Astrocyte (in vitro differentiated cells and primary cell): ENCODE results near the gene KIF7. TPM values are rescaled to one million over a fixed set of nuclear protein-coding genes. Genes with fewer than 3 reads are reported as not detected.

Source experiments
- DNase-seq: peaks from one replicate; pipeline ENCODE4 v3.0.0-alpha.2; 2010; ENCODE audit warnings: low read depth
- FAIRE-seq: peaks from 2 replicates; lab custom pipeline; 2011; peaks lifted over from hg19 to GRCh38; lab: Jason Lieb, UNC
- H2AFZ ChIP-seq: 2 replicates; pipeline ENCODE4 v1.6.0; 2012; ENCODE audit warnings: low read depth, low read length, inconsistent platforms
- H3K27ac ChIP-seq: 2 replicates; pipeline ENCODE4 v1.5.1; 2011; ENCODE audit warnings: low read depth, low read length, inconsistent platforms
- H3K27me3 ChIP-seq: 2 replicates; pipeline ENCODE4 v1.6.0; 2011; ENCODE audit warnings: low read length, inconsistent platforms; ENCODE audit not compliant: insufficient read depth
- H3K36me3 ChIP-seq: 2 replicates; pipeline ENCODE4 v1.5.1; 2011; ENCODE audit warnings: low read length, inconsistent platforms; ENCODE audit not compliant: insufficient read depth
- H3K4me1 ChIP-seq: 2 replicates; pipeline ENCODE4 v1.5.1; 2011; ENCODE audit warnings: low read length, inconsistent platforms; ENCODE audit not compliant: insufficient read depth
- H3K4me2 ChIP-seq: 2 replicates; pipeline ENCODE4 v1.6.0; 2012; ENCODE audit warnings: low read length, inconsistent platforms
- H3K4me3 ChIP-seq: 2 replicates; pipeline ENCODE4 v1.5.1; 2011; ENCODE audit warnings: low read depth, mild to moderate bottlenecking, low read length, inconsistent platforms; ENCODE audit not compliant: insufficient read depth
- H3K79me2 ChIP-seq: 2 replicates; pipeline ENCODE4 v1.6.0; 2012; ENCODE audit warnings: mild to moderate bottlenecking, low read length, inconsistent platforms; ENCODE audit not compliant: insufficient read depth
- H3K9ac ChIP-seq: 2 replicates; pipeline ENCODE4 v1.6.0; 2012; ENCODE audit warnings: mild to moderate bottlenecking, low read length, inconsistent platforms
- H3K9me3 ChIP-seq: 2 replicates; pipeline ENCODE4 v1.5.1; 2012; ENCODE audit warnings: low read depth, mild to moderate bottlenecking, low read length, inconsistent platforms; ENCODE audit not compliant: insufficient read depth
- H4K20me1 ChIP-seq: 2 replicates; pipeline ENCODE4 v1.6.0; 2012; ENCODE audit warnings: low read length, inconsistent platforms; ENCODE audit not compliant: insufficient read depth
- H3K27ac Mint-ChIP-seq: one replicate; pipeline ENCODE4 v1.8.0; 2021; ENCODE audit warnings: mild to moderate bottlenecking, mixed read lengths; ENCODE audit not compliant: unreplicated experiment
- H3K27me3 Mint-ChIP-seq: one replicate; pipeline ENCODE4 v1.8.0; 2021; ENCODE audit warnings: low read depth, mixed read lengths; ENCODE audit not compliant: unreplicated experiment
- H3K36me3 Mint-ChIP-seq: one replicate; pipeline ENCODE4 v1.8.0; 2021; ENCODE audit warnings: low read depth, mixed read lengths; ENCODE audit not compliant: unreplicated experiment
- H3K4me1 Mint-ChIP-seq: one replicate; pipeline ENCODE4 v1.8.0; 2021; ENCODE audit warnings: low read depth, mixed read lengths; ENCODE audit not compliant: unreplicated experiment
- H3K4me3 Mint-ChIP-seq: one replicate; pipeline ENCODE4 v1.8.0; 2021; ENCODE audit warnings: mild to moderate bottlenecking, moderate library complexity, mixed read lengths; ENCODE audit not compliant: unreplicated experiment
- H3K9me3 Mint-ChIP-seq: one replicate; pipeline ENCODE4 v1.8.0; 2021; ENCODE audit warnings: mild to moderate bottlenecking, mixed read lengths; ENCODE audit not compliant: unreplicated experiment
- EZH2 ChIP-seq: IDR thresholded peaks from 2 replicates; pipeline ENCODE4 v1.6.1; 2012; ENCODE audit warnings: mild to moderate bottlenecking, low read length, inconsistent platforms; ENCODE audit not compliant: insufficient read depth
- total RNA-seq: library from RNA; stranded (reverse); gene quantifications from 2 replicates; pipeline ENCODE4 v1.2.1, GENCODE V29; 2021
- TF ChIP-seq, protein P1 (sequence below): IDR thresholded peaks from 2 replicates; pipeline ENCODE4 v1.5.1; 2011; ENCODE audit warnings: low read depth, mild to moderate bottlenecking, inconsistent platforms, low read length, moderate library complexity; ENCODE audit not compliant: insufficient read depth

KIF7 gene
- total RNA-seq, 1 donor from 2014 or later = 5.1 TPM

DNA sequence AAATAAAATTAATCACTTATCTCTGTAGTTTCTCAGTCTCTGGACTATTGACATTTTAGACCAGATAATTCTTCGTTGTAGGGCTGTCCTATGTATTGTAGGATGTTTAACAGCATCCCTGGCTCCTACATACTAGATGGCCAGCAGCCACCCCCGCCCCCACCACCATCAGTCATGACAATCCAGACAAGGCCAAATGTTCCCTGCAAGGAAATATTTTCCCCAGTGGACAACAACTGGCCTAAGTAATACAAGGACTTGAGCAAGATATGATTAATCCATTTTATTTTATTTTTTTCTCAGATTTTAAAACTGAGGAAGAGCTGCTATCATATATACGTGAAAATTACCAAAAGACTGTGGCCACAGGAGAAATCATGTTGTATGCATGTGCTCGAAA is 56.2 kb downstream of the KIF7 start:
- Histone ChIP-seq H2AFZ (no peak overlapping the region), H4K20me1 (no peaks in the 10 kb centered on the region), H3K36me3 (peaks cover 8% of the 10 kb centered on the region), H3K4me3 (no peak overlapping the region), H3K9me3 (no peaks in the 10 kb centered on the region), H3K27ac (no peak overlapping the region), H3K79me2 (no peaks in the 10 kb centered on the region), H3K9ac (no peak overlapping the region), H3K27me3 (no peaks in the 10 kb centered on the region), H3K4me2 (no peak overlapping the region), H3K4me1 (no peaks in the 10 kb centered on the region)
- Mint-ChIP-seq H3K27ac (no peak overlapping the region), H3K4me3 (no peak overlapping the region), H3K27me3 (no peaks in the 10 kb centered on the region), H3K36me3 (no peaks in the 10 kb centered on the region), H3K4me1 (peaks cover 6% of the 10 kb centered on the region), H3K9me3 (no peaks in the 10 kb centered on the region)
- DNase-seq (no peak), FAIRE-seq (no peak)
- TF ChIP-seq, protein P1, sequence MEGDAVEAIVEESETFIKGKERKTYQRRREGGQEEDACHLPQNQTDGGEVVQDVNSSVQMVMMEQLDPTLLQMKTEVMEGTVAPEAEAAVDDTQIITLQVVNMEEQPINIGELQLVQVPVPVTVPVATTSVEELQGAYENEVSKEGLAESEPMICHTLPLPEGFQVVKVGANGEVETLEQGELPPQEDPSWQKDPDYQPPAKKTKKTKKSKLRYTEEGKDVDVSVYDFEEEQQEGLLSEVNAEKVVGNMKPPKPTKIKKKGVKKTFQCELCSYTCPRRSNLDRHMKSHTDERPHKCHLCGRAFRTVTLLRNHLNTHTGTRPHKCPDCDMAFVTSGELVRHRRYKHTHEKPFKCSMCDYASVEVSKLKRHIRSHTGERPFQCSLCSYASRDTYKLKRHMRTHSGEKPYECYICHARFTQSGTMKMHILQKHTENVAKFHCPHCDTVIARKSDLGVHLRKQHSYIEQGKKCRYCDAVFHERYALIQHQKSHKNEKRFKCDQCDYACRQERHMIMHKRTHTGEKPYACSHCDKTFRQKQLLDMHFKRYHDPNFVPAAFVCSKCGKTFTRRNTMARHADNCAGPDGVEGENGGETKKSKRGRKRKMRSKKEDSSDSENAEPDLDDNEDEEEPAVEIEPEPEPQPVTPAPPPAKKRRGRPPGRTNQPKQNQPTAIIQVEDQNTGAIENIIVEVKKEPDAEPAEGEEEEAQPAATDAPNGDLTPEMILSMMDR = no peak
- TF ChIP-seq EZH2 = no peak

DNA sequence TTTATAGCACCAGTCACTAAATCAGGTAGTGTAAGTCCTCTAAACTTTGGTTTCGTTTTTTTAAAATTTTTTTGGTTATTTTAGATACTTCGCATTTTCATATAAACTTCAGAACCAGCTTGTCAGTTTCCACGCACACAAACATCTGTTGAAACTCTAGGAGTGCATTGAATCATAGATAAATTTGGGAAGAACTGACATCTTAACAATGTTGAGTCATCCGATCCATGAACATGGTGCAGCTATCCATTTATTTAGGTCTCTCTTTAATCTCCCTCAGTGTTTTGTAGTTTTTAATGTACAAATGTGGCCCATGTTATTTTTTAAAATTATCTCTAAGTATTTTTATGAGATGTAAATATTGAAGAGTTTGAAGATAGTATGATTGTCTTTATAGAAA is 62.2 kb downstream of the KIF7 start:
- no peak overlapping the region for H3K9ac ChIP-seq
- no peak overlapping the region for H3K27ac ChIP-seq
- Mint-ChIP-seq H3K4me3 (no peak overlapping the region), H3K27ac (no peak overlapping the region), H3K9me3 (no peaks in the 10 kb centered on the region), H3K36me3 (no peaks in the 10 kb centered on the region), H3K27me3 (no peaks in the 10 kb centered on the region), H3K4me1 (peaks cover 4% of the 10 kb centered on the region)
- H3K36me3 ChIP-seq = peaks cover 7% of the 10 kb centered on the region
- no peaks in the 10 kb centered on the region for H3K9me3 ChIP-seq
- H3K4me2 ChIP-seq = no peak overlapping the region
- no peak for TF ChIP-seq EZH2
- TF ChIP-seq, protein P1 = no peak
- peaks cover 12% of the 10 kb centered on the region for H3K79me2 ChIP-seq
- no peak overlapping the region for H3K4me3 ChIP-seq
- no peak for DNase-seq
- no peaks in the 10 kb centered on the region for H4K20me1 ChIP-seq
- no peaks in the 10 kb centered on the region for H3K27me3 ChIP-seq
- H2AFZ ChIP-seq = no peak overlapping the region
- no peak for FAIRE-seq
- H3K4me1 ChIP-seq = peaks cover 5% of the 10 kb centered on the region

DNA sequence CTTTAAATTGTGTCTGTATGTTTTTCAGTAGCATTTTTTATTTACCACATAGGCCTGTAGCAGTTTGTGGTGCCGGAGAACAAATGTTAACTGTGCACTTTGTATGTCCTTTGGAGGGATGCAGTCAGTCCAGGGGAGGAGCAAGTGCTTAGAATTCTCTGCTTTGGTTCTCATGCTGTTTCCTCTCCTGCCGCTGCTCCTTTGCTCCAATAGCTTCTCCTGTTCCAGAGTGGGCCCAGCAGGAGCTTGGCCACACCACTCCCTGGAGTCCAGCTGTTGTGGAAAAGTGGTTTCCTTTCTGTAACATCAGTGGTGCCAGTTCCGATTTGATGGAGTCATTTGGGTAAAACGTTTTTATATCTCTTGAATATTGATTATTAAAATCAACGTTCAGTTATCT is 63.4 kb downstream of the KIF7 start:
- Mint-ChIP-seq H3K9me3 (no peaks in the 10 kb centered on the region), H3K4me1 (peaks cover 4% of the 10 kb centered on the region), H3K36me3 (no peaks in the 10 kb centered on the region), H3K27me3 (no peaks in the 10 kb centered on the region), H3K27ac (no peak overlapping the region), H3K4me3 (no peak overlapping the region)
- H3K79me2 ChIP-seq = peaks cover 18% of the 10 kb centered on the region
- FAIRE-seq (no peak), DNase-seq (no peak)
- H3K4me2 ChIP-seq = no peak overlapping the region
- no peak overlapping the region for H3K9ac ChIP-seq
- no peak overlapping the region for H2AFZ ChIP-seq
- no peak overlapping the region for H3K27ac ChIP-seq
- TF ChIP-seq EZH2 = no peak
- TF ChIP-seq, protein P1 = no peak
- no peaks in the 10 kb centered on the region for H3K27me3 ChIP-seq
- no peaks in the 10 kb centered on the region for H3K9me3 ChIP-seq
- peaks cover 11% of the 10 kb centered on the region for H3K36me3 ChIP-seq
- no peaks in the 10 kb centered on the region for H4K20me1 ChIP-seq
- H3K4me3 ChIP-seq = no peak overlapping the region
- H3K4me1 ChIP-seq = peaks cover 9% of the 10 kb centered on the region
